Activated naive CD4-positive, alpha-beta T cell treated with anti-CD3 and anti-CD28 coated beads for 36 hours (primary cell): ENCODE measurements around the gene PTPRCAP. TPM values are rescaled to one million over a fixed set of nuclear protein-coding genes. Genes with fewer than 3 reads are reported as not detected.
"Not testable (repeated sequence)": the region's sequence is repeated elsewhere in the genome, so short reads cannot be mapped to it uniquely, and the experiment has no call there.

Experiments used
- CTCF ChIA-PET: fragments of 350-600 bp; sonication (Branson Sonifier 250); formaldehyde crosslinking; loops from one replicate; lab custom pipeline; 2021; ENCODE audit warnings: antibody characterized with exemption; lab: Charles Lee
- DNase-seq: peaks from one replicate; pipeline ENCODE4 v3.0.0-alpha.2; 2020
- H3K27ac Mint-ChIP-seq: one replicate; pipeline ENCODE4 v1.8.0; 2021; ENCODE audit warnings: mild to moderate bottlenecking, mixed read lengths
- H3K27me3 Mint-ChIP-seq: one replicate; pipeline ENCODE4 v1.8.0; 2021; ENCODE audit warnings: low read depth, mixed read lengths
- H3K36me3 Mint-ChIP-seq: one replicate; pipeline ENCODE4 v1.8.0; 2021; ENCODE audit warnings: low read depth, mixed read lengths
- H3K4me1 Mint-ChIP-seq: one replicate; pipeline ENCODE4 v1.8.0; 2021; ENCODE audit warnings: low read depth, mixed read lengths
- H3K4me3 Mint-ChIP-seq: one replicate; pipeline ENCODE4 v1.8.0; 2021; ENCODE audit warnings: mild to moderate bottlenecking, moderate library complexity, mixed read lengths
- H3K9me3 Mint-ChIP-seq: one replicate; pipeline ENCODE4 v1.8.0; 2021; ENCODE audit warnings: mixed read lengths
- intact Hi-C: fragments of 100-400 bp; cut with micrococcal nuclease; formaldehyde crosslinking; loops from one replicate; pipeline ENCODE4 v1.15.1; 2023
- total RNA-seq, 2 experiments: library from RNA; stranded (reverse); gene quantifications; one replicate each; pipeline ENCODE4 v1.2.3, GENCODE V29; 2021

The PTPRCAP gene
- total RNA-seq, 2 experiments from 2014 or later: 56.8 to 62.4 TPM

DNA sequence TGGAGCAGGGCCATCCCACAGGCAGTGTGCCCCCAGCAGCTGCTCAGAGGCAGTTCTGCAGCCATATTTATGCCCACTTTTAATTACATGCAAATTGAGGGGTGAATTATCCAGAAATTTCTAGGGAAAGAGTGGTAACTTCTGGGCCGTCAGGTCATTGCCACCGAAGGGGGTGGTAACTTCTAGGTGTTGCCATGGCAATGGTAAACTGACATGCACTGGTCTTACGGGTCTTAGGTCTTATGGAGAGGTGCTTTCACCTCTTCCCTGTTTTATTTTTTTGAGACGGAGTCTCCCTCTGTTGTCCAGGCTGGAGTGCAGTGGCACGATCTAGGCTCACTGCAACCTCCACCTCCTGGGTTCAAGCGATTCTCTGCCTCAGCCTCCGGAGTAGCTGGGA, 35.4 kb upstream of the PTPRCAP start:
- CTCF ChIA-PET: no interaction called here
- H3K4me3 Mint-ChIP-seq: no peak overlapping the region
- no peaks in the 10 kb centered on the region for H3K27me3 Mint-ChIP-seq
- DNase-seq: no peak
- peaks cover 11% of the 10 kb centered on the region for H3K4me1 Mint-ChIP-seq
- H3K27ac Mint-ChIP-seq: no peak overlapping the region
- H3K36me3 Mint-ChIP-seq: no peaks in the 10 kb centered on the region
- intact Hi-C loops: no loop called here
- no peaks in the 10 kb centered on the region for H3K9me3 Mint-ChIP-seq

DNA sequence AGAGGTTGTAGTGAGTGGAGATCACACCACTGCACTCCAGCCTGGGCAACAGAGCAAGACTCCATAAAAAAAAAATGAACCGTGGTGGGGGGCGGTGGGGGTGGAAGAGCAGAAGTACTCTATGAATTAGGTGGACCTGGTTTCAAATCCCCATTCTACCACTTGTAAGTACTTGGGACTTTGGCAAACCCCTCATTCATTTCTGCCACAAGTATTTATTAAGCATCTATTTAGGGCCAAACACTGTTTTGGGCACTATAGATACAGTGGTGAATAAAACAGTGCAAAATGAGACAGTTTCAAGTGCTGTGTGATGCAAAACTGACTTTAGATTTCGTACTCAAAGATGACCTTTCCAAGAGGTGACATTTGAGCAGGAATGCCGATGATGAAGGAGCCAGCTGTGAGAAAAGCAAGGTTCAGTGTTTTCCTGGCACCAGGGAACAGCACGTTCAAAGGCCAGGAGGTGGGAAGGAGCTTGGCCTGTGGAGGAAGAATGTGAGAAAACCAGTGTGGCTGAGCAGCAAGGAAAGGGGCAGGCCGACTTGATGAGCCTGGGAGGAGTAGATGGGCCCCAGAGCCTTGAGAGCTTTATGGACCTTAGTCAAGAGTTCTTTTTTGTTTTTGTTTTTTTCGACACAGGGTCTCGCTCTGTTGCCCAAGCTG, 33.0 kb upstream of the PTPRCAP start:
- DNase-seq: no peak
- peak overlapping the region; percentile 75 for H3K4me3 Mint-ChIP-seq
- H3K4me1 Mint-ChIP-seq: peaks cover 28% of the 10 kb centered on the region
- CTCF ChIA-PET: interaction anchor here (0.9 to 1.8 kb wide), 2 partner anchors 14 to 66 kb away, joined by 3 to 6 read pairs; no protein-coding TSS in a partner anchor
- no peaks in the 10 kb centered on the region for H3K27me3 Mint-ChIP-seq
- no peaks in the 10 kb centered on the region for H3K9me3 Mint-ChIP-seq
- intact Hi-C loops: no loop called here
- peak overlapping the region; percentile 86 for H3K27ac Mint-ChIP-seq
- peaks cover 2% of the 10 kb centered on the region for H3K36me3 Mint-ChIP-seq

DNA sequence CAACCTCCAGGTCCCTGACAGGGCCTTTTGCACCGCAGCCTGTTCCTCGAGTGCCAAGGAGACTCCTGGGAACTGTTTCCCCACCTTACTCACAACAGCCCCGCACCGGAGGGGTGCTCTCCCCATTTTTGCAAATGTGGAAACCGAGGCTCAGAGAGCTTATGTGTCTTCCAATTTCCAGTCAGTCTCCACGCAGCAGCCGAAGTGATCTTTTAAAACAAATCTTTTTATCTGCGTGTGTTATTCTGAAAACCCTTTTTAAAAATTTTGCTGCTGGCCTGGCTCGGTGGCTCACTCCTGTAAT, 32.0 kb upstream of the PTPRCAP start:
- Mint-ChIP-seq H3K4me1 (peaks cover 32% of the 10 kb centered on the region), H3K27ac (peak overlapping the region; percentile 86), H3K36me3 (peaks cover 5% of the 10 kb centered on the region), H3K27me3 (no peaks in the 10 kb centered on the region), H3K4me3 (peak overlapping the region; percentile 75), H3K9me3 (no peaks in the 10 kb centered on the region)
- no peak for DNase-seq
- CTCF ChIA-PET: interaction anchor here (0.7 to 2.1 kb wide), 4 partner anchors 36 to 113 kb away, joined by 3 to 6 read pairs (median 4); partner anchors contain the start of genes PITPNM1 and RAD9A
- intact Hi-C loops: loop anchor here (1.0 to 2.0 kb wide), 8 partner anchors 14 to 78 kb away; partner anchors contain the start of genes AIP, RAD9A and RPS6KB2

DNA sequence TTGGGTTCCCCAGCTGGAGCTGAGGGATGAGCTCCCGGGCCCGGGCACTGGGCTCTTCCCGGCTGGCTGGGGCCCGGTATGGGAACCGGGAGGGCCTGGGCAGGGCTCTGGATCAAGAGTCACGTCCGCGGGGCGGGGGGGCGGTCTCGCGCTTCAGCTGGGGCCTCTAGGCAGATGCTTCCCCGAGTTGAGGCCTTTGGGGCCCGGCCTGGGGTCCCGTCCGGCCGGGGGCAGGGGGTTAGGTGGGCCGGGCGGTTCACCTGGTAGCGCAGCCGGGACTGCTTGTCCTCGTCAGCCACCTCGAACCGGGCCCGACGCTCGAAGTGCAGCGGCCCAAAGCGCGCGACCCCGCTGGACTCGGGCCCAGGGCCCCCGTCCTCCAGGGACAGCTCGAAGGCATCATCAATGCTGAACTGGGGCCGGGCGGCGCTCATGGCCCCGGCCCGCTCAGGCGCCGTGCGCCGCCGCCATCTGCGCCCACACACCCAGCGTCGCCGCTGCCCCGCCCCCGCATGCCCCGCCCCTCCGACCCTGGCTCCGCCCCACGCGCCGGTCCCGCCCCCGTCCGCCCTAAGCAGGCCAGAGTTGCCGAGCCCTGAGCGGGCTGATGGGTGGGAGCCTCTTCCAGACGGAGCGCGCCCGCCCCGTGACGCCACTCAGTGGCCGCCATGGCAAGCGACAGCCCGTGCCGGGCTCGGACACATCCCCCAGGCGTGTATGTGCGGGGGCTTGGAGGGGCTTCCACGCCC, 31.5 kb upstream of the PTPRCAP start, which contains the start of gene TMEM134:
TSS of gene TMEM134 (minus strand) at position 493 of the 749 bp plus-strand sequence. CDS start at position 434, 59 bp downstream.
- DNase-seq: peak; percentile 92
- peak within 1 kb of the TSS; percentile 86 for H3K27ac Mint-ChIP-seq
- no peaks in the 10 kb centered on the region for H3K9me3 Mint-ChIP-seq
- H3K4me1 Mint-ChIP-seq: peaks cover 33% of the 10 kb centered on the region
- H3K27me3 Mint-ChIP-seq: no peaks in the 10 kb centered on the region
- H3K36me3 Mint-ChIP-seq: peaks cover 5% of the 10 kb centered on the region
- intact Hi-C loops: loop anchor here (1.0 to 2.0 kb wide), 8 partner anchors 14 to 78 kb away; partner anchors contain the start of genes AIP, RAD9A and RPS6KB2
- CTCF ChIA-PET: interaction anchor here (0.7 to 3.9 kb wide), 12 partner anchors 12 to 112 kb away, joined by 3 to 20 read pairs (median 4); partner anchors contain the start of genes AIP, CDK2AP2, PITPNM1 and PTPRCAP
- H3K4me3 Mint-ChIP-seq: peak within 1 kb of the TSS; percentile 80

DNA sequence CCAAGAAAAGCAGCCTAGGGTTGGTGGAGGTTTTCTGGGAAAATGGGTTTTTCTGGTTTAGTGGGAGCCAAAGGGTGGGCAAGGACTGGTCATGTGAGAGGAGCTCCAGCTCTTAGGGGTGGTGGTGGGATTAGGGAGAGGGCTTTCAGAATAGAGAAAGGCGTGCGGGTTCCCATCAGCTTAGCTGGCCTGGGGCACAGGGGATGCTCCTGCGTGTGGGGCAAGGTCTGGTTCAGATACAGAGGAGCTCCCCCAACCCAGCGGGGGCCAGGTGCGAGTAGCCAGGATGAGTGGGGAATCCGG, 30.9 kb upstream of the PTPRCAP start:
- H3K27ac Mint-ChIP-seq: peak overlapping the region; percentile 83
- H3K36me3 Mint-ChIP-seq: peaks cover 5% of the 10 kb centered on the region
- peaks cover 33% of the 10 kb centered on the region for H3K4me1 Mint-ChIP-seq
- peak; percentile 45 for DNase-seq
- CTCF ChIA-PET: interaction anchor here (0.8 to 3.9 kb wide), 11 partner anchors 13 to 112 kb away, joined by 3 to 20 read pairs (median 5); partner anchors contain the start of genes AIP, CDK2AP2, PITPNM1 and PTPRCAP
- H3K4me3 Mint-ChIP-seq: peak overlapping the region; percentile 80
- no peaks in the 10 kb centered on the region for H3K27me3 Mint-ChIP-seq
- intact Hi-C loops: loop anchor here (2.0 kb wide), 3 partner anchors 22 to 40 kb away; partner anchors contain the start of gene RPS6KB2
- no peaks in the 10 kb centered on the region for H3K9me3 Mint-ChIP-seq

DNA sequence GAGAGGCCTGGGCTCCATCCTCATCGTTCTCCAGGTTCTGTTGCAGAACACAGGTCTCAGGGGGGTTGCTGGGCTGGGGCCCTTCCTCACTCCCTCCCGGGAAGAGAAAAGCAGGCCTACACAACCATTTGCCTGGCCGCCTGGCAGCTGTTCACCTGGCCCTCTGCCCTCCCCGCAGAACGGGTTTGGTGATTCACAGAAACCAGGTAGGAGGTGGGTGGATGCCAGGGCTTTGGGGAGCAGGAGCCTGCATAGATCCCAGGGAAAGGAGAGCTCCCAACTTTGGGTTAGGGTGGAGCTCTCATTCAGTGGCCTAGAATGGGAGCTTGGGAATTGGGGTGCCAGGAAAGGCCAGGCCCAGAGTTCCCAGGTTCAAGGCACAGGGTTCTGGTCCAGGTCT, 30.6 kb upstream of the PTPRCAP start:
- Mint-ChIP-seq H3K36me3 (peaks cover 5% of the 10 kb centered on the region), H3K4me3 (peak overlapping the region; percentile 80), H3K4me1 (peaks cover 33% of the 10 kb centered on the region), H3K9me3 (no peaks in the 10 kb centered on the region), H3K27ac (peak overlapping the region; percentile 83), H3K27me3 (no peaks in the 10 kb centered on the region)
- peak; percentile 54 for DNase-seq
- CTCF ChIA-PET: interaction anchor here (0.8 to 3.9 kb wide), 11 partner anchors 13 to 111 kb away, joined by 3 to 20 read pairs (median 5); partner anchors contain the start of genes AIP, CDK2AP2, PITPNM1 and PTPRCAP
- intact Hi-C loops: loop anchor here (2.0 kb wide), 3 partner anchors 21 to 39 kb away; partner anchors contain the start of gene RPS6KB2

DNA sequence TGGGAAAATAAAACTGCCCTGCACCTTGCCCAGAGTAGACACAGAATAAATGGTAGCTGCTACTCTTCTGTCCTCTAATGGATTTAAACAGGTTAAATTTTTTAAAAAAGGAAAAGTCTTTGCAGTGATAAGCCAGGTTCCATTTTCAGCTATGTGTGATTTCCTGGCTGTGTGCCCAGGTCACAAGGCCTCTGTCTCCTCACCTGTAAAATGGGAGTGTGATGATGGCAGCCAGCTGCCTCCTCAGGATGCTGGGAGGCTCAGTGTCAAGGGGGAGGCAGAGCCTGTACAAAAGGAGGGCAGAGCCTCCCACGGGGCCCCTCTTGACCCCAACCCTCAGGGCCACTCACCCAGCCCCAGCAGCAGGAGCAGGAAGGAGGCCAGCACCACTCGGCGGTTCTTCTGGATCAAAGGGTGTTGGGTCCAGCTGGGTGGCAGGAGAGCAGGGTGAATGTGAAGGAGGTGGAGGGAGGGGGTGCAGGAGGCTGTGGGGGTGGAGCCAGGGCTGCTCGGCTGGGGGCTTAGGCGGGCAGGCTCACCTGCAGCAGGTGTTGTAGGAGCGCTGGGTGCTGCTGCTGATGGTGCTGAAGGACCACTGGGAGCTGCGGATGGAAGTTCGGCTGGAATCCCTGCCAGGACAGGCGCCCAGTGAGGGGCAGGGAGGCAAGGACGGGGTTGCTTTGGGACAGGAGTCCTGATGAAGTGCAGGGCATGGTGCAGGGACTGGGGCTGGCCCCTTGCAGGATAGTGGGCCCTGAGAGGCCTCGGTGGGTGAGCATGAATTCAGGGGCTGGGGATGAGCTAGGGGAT, 29.7 kb upstream of the PTPRCAP start:
- no peak for DNase-seq

DNA sequence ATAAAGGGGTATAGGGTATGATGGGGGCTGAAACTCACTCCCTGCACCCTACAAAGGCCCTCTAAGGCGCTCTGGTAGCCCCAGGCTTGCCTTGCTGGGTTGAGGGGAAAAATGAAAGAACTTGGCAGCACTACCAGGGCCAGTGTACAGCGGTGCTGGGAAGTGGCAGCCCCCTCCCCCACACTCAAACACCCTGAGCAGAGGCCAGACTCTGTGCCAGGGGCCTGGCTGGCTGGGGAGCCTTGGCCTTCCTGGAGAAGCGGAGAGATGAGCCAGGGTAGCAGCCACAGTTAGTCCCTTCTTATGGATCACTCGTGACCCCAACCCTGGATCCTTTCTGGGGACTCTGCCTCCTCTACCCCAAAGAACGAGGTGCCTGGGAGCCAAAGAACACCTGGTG, 28.9 kb upstream of the PTPRCAP start:
- H3K4me1 Mint-ChIP-seq: peaks cover 33% of the 10 kb centered on the region
- no peak overlapping the region for H3K4me3 Mint-ChIP-seq
- no peaks in the 10 kb centered on the region for H3K9me3 Mint-ChIP-seq
- no peaks in the 10 kb centered on the region for H3K27me3 Mint-ChIP-seq
- peak overlapping the region; percentile 83 for H3K27ac Mint-ChIP-seq
- DNase-seq: no peak
- intact Hi-C loops: no loop called here
- H3K36me3 Mint-ChIP-seq: peaks cover 5% of the 10 kb centered on the region
- CTCF ChIA-PET: interaction anchor here (0.6 to 3.9 kb wide), 3 partner anchors 27 to 213 kb away, joined by 3 to 20 read pairs (median 4); partner anchors contain the start of gene PTPRCAP

More for the DNA sequence above, 29.7 kb upstream of the PTPRCAP start:
- no peaks in the 10 kb centered on the region for H3K27me3 Mint-ChIP-seq
- H3K27ac Mint-ChIP-seq: peak overlapping the region; percentile 83
- CTCF ChIA-PET: interaction anchor here (1.3 to 3.9 kb wide), 5 partner anchors 19 to 85 kb away, joined by 4 to 20 read pairs (median 6); partner anchors contain the start of genes PITPNM1, PTPRCAP and TBC1D10C
- peak overlapping the region; percentile 80 for H3K4me3 Mint-ChIP-seq
- no peaks in the 10 kb centered on the region for H3K9me3 Mint-ChIP-seq
- H3K36me3 Mint-ChIP-seq: peaks cover 5% of the 10 kb centered on the region
- peaks cover 33% of the 10 kb centered on the region for H3K4me1 Mint-ChIP-seq
- intact Hi-C loops: no loop called here

DNA sequence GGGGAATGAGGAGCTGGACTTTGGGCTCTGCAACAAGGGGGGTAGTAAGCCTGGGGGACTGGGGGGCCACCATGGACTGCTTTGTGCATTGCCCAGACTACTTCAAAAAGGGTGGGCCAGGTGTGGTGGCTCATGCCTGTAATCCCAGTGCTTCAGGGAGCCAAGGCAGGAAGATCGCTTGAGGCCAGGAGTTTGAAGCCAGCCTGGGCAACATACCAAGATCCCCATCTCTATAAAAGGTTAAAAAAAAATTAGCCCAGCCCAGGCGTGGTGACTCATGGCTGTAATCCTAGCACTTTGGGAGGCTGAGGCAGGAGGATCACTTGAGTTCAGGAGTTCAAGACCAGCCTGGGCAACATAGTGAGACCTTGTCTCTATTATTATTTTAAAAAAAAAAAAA, 28.0 kb upstream of the PTPRCAP start:
- H3K9me3 Mint-ChIP-seq, intact Hi-C loops, H3K36me3 Mint-ChIP-seq, H3K27me3 Mint-ChIP-seq: not testable (repeated sequence)
- peak; percentile 36 for DNase-seq
- Mint-ChIP-seq H3K4me1 (peaks cover 33% of the 10 kb centered on the region), H3K4me3 (peak overlapping the region; percentile 81), H3K27ac (peak overlapping the region; percentile 90)
- CTCF ChIA-PET: interaction anchor here (0.6 to 3.9 kb wide), 3 partner anchors 28 to 213 kb away, joined by 3 to 20 read pairs (median 4); partner anchors contain the start of gene PTPRCAP

DNA sequence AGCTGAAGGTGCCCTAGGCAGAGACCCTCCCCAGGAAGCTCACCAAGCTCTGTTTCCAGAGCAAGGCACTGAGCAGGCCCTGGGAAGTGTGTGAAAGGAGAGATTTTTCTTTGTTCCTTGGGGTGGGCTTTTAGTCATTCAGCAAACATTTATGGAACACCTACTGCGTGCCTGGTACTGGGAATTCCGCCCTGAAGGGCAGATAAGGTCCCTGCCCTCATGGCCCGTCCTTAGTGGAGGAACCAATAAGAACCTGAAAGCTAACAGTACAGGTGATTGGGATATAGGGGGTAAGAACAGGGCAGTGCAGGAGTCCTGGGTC, 27.7 kb upstream of the PTPRCAP start:
- no peak for DNase-seq
- Mint-ChIP-seq H3K4me3 (peak overlapping the region; percentile 81), H3K9me3 (no peaks in the 10 kb centered on the region), H3K36me3 (peaks cover 5% of the 10 kb centered on the region), H3K27ac (peak overlapping the region; percentile 90), H3K4me1 (peaks cover 35% of the 10 kb centered on the region), H3K27me3 (no peaks in the 10 kb centered on the region)
- intact Hi-C loops: no loop called here
- CTCF ChIA-PET: interaction anchor here (3.9 kb wide), 1 partner anchor 27 kb away, joined by 20 read pairs; the partner anchor contains the start of gene PTPRCAP

DNA sequence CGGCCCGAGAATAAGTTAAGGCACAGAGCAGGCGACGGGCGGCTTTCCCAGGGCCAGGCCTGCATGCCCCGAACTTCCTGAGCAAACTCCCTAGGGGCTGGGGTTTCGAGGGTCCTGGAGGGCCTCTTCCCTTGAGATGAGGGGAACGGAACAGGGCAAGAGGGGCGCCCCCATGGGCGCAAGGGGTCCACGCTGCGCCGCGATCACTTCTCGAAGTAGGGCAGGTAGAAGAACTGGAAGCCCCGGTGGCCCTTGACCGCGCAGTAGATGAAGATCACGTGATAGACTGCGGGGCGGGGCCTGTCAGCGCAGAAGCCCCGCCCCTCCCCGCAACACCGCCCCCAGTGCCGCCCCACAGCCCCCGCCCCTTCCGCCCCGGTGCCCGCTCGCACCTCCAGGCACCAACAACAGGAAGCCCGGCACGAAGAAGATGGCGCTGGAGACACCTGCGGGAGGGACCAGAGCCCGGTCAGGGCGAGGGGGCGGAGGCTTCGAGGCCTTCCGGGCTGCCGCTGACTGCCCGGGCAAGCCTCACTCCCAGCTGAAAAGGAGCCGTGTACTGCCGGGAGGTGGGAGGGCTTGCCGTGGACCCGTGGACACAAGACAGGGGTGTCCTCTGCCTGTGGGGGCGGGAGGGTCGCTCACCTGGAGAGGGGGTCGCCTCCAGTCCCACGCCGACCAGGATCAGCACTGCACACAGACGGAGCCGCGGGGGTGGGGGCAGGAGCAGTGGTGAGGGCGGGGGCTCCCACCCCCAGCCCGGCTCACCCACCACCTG, 27.1 kb upstream of the PTPRCAP start:
- Mint-ChIP-seq H3K4me1 (peaks cover 38% of the 10 kb centered on the region), H3K9me3 (no peaks in the 10 kb centered on the region), H3K27ac (peak overlapping the region; percentile 90), H3K4me3 (peak overlapping the region; percentile 81), H3K36me3 (peaks cover 5% of the 10 kb centered on the region), H3K27me3 (no peaks in the 10 kb centered on the region)
- intact Hi-C loops: loop anchor here (1.0 kb wide), 4 partner anchors 19 to 62 kb away; partner anchors contain the start of gene AIP
- CTCF ChIA-PET: no interaction called here
- peak; percentile 96 for DNase-seq
